IPS-20b (cell line): ENCODE results near the gene ZIC4.

Source experiments
- H3K27ac ChIP-seq: one replicate; pipeline ENCODE4 v1.5.1; 2013; ENCODE audit warnings: low read length
- H3K27me3 ChIP-seq: 2 replicates; pipeline ENCODE4 v1.6.1; 2013; ENCODE audit warnings: mild to moderate bottlenecking, low read length, inconsistent platforms; ENCODE audit not compliant: insufficient read depth
- H3K36me3 ChIP-seq: 2 replicates; pipeline ENCODE4 v1.6.1; 2013; ENCODE audit warnings: low read depth, mild to moderate bottlenecking, inconsistent platforms, low read length, moderate library complexity; ENCODE audit not compliant: insufficient read depth
- H3K4me1 ChIP-seq: 2 replicates; pipeline ENCODE4 v1.6.1; 2013; ENCODE audit warnings: mild to moderate bottlenecking, control low read depth, inconsistent platforms, low read length, moderate library complexity; ENCODE audit not compliant: insufficient read depth
- H3K4me3 ChIP-seq: 2 replicates; pipeline ENCODE4 v1.5.1; 2013; ENCODE audit warnings: mild to moderate bottlenecking, low read length, inconsistent platforms
- H3K9ac ChIP-seq: 2 replicates; pipeline ENCODE4 v1.6.1; 2013; ENCODE audit warnings: low read depth, mild to moderate bottlenecking, inconsistent platforms, low read length, moderate library complexity
- H3K9me3 ChIP-seq: 2 replicates; pipeline ENCODE4 v1.6.1; 2013; ENCODE audit warnings: mild to moderate bottlenecking, low read depth, low read length, inconsistent platforms; ENCODE audit not compliant: insufficient read depth

The ZIC4 gene

DNA sequence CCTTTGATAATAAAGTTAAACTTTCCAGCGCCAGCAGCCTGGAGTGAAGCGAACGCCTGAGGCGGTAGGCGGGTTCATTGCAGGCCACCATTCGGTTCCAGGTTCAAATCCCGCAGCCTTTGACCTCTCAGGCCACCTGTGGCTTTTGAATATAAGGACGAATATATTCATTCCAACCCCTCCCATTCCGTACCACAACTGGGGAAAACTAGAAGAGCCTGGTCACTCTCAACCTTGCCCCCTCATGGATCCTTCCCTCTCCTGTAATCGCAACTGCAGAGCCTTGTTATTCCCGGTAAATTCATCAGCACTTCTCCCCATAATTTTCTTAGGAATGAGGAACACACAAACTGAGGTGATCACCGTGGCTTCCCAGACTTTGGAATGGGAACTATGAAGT lies 35.2 kb downstream of the ZIC4 start:
- Histone ChIP-seq H3K9me3 (peaks cover 3% of the 10 kb centered on the region; the same call in 1 of the 2 replicates), H3K27ac (no peak overlapping the region), H3K4me1 (peaks cover 12% of the 10 kb centered on the region; the same call in 1 of the 2 replicates), H3K36me3 (no peaks in the 10 kb centered on the region), H3K4me3 (peak overlapping the region; percentile 36; the same call in 1 of the 2 replicates), H3K9ac (no peak overlapping the region), H3K27me3 (peaks cover 100% of the 10 kb centered on the region)

DNA sequence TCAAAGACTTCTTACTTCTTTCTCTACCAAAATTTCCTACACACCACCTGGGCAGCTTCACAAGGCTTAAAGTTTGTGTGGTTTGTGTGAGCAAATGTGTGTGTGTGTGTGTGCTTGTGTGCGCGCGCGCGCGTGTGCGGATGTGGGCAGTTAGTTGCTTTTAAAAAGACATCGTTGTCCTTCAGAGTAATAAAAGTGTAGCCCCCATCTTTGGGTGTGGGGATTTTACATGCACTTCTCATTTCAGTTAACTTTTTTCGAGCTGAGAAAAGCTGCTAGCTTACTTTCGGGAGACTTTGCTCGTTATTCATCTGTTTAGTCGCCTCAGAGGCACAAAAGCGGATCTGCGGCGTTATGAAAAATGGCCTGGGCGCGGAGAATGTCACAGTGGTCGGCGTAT lies 36.0 kb downstream of the ZIC4 start:
- H3K36me3 ChIP-seq = no peaks in the 10 kb centered on the region
- peaks cover 3% of the 10 kb centered on the region; the same call in 1 of the 2 replicates for H3K9me3 ChIP-seq
- no peak overlapping the region for H3K27ac ChIP-seq
- peaks cover 100% of the 10 kb centered on the region for H3K27me3 ChIP-seq
- H3K4me3 ChIP-seq = 0 out of 2 replicates have a peak overlapping the region, but pooled peaks have one; percentile 16
- H3K4me1 ChIP-seq = peaks cover 12% of the 10 kb centered on the region; the same call in 1 of the 2 replicates
- no peak overlapping the region for H3K9ac ChIP-seq

DNA sequence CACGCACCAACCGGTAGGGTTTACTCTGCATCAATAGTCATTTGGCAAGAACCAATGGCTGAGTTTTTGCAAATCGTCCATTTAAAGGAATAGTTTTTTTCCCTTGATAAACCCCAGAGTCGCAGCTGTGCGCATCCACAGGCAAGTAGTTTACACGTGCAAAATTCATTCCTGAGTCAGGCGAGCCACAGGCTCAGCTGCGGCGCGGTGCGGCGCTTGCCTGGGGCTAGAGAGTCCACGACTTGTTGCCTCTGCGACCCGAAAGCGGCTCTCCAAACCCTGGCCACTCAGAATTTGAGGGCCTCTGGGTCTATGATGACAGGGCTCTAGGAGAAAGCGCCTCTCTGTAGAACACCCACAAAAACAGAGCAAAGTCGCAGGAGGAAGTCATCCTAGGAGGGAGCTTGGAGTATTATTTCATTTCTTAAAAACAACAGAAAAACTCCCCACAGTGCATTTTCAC lies 36.7 kb downstream of the ZIC4 start:
- peak overlapping the region; percentile 33; the same call in 1 of the 2 replicates for H3K4me3 ChIP-seq
- peaks cover 12% of the 10 kb centered on the region; the same call in 1 of the 2 replicates for H3K4me1 ChIP-seq
- H3K36me3 ChIP-seq = no peaks in the 10 kb centered on the region
- no peak overlapping the region for H3K9ac ChIP-seq
- H3K27me3 ChIP-seq = peaks cover 100% of the 10 kb centered on the region
- no peak overlapping the region for H3K27ac ChIP-seq
- H3K9me3 ChIP-seq = peaks cover 3% of the 10 kb centered on the region; the same call in 1 of the 2 replicates

DNA sequence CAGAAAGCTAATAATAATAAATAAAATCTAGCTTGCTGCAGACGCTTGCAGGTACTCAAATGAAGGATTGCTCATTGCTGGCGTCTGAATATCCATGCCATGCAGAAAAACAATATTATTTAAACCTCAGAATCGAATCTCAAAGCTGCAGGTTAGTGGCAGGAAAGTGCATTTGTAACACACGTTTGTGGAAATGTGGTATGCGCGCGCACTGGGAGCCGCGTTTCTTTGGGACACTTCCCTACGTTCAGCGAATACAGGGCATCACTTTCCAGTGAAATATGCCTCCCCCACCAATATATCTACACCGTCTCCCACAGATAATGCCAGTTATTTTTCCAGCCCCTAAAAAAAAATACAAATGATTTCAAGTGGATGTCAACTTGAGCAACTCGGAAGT lies 37.1 kb downstream of the ZIC4 start:
- peaks cover 100% of the 10 kb centered on the region for H3K27me3 ChIP-seq
- no peak overlapping the region for H3K27ac ChIP-seq
- peaks cover 12% of the 10 kb centered on the region; the same call in 1 of the 2 replicates for H3K4me1 ChIP-seq
- no peak overlapping the region for H3K4me3 ChIP-seq
- H3K9me3 ChIP-seq = peaks cover 3% of the 10 kb centered on the region; the same call in 1 of the 2 replicates
- no peak overlapping the region for H3K9ac ChIP-seq
- H3K36me3 ChIP-seq = no peaks in the 10 kb centered on the region

DNA sequence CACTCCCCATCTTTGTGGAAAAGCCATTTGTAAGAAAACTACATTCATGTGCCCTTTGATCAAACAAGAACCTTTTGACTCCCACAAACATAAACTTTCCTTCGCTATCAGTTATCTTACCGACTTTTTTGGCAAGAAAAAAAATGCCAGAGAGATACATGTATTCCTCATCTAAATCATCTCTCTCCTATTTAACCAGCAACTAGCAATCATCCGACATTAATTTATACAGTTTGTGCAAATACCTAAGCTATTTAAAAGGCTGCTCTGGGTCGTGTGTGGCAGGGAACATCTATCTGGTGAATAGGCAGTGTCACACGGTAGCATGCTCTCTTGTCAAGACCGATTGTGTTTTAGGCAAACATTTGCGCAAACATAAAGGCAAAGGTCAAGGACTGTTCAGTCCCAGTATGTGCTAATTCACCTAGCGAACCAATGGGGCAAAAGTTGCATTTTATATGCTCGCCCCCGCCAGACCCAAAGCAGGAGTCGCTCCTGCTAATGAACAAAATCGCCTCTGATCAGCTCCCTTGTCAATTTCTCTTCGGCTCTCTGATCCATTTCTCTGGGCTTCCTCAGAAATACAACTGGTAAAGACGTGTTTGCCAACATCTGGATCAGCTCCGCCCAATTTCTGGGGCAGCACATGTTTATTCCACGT lies 37.7 kb downstream of the ZIC4 start:
- H3K4me1 ChIP-seq = peaks cover 12% of the 10 kb centered on the region; the same call in 1 of the 2 replicates
- no peak overlapping the region for H3K9ac ChIP-seq
- no peak overlapping the region for H3K27ac ChIP-seq
- H3K36me3 ChIP-seq = no peaks in the 10 kb centered on the region
- peaks cover 2% of the 10 kb centered on the region; the same call in 1 of the 2 replicates for H3K9me3 ChIP-seq
- peaks cover 100% of the 10 kb centered on the region for H3K27me3 ChIP-seq
- H3K4me3 ChIP-seq = no peak overlapping the region

DNA sequence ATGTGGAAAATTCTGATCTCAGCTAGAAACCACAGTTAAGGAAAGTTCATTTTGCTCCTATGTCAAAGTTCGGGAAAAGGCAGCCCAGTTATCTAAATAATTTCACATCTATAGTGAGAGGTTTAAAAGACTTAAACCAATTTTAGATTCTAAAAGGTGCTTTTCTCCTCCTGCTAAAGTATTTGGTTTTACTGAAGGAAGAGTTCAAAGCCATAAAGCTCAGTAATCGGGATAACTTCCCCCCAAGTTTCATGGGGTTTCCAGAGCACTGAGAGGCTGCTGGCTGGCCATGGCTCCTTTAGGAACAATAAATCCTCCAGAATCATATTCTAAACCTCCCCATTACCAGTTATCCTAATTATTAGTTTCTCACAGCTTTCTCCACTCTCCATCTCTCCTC lies 38.2 kb downstream of the ZIC4 start:
- H3K9me3 ChIP-seq = no peaks in the 10 kb centered on the region; the same call in 1 of the 2 replicates
- H3K27me3 ChIP-seq = peaks cover 100% of the 10 kb centered on the region
- H3K4me3 ChIP-seq = no peak overlapping the region
- H3K27ac ChIP-seq = no peak overlapping the region
- no peak overlapping the region for H3K9ac ChIP-seq
- no peaks in the 10 kb centered on the region for H3K36me3 ChIP-seq
- peaks cover 12% of the 10 kb centered on the region; the same call in 1 of the 2 replicates for H3K4me1 ChIP-seq

DNA sequence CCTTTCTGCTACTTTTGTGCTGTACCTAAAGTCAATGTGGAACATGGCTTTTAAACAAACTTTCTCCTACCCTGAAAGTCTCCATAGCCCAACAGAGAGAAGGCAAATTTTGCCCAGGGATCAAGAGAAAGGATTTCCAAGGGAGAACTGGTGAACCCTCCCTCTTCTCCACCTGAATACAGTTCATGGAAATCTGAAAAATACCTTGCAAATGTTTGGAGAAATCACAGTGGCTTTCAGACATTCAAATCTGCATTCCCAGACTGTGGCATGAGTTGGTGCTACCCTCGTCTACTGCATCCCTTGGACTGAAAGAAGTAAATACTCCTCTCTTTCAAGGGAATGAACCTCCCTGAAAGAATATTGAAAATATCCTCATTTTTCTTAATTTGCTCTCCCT lies 38.7 kb downstream of the ZIC4 start:
- Histone ChIP-seq H3K36me3 (no peaks in the 10 kb centered on the region), H3K9me3 (no peaks in the 10 kb centered on the region; the same call in 1 of the 2 replicates), H3K9ac (no peak overlapping the region), H3K27ac (no peak overlapping the region), H3K4me1 (peaks cover 12% of the 10 kb centered on the region; the same call in 1 of the 2 replicates), H3K27me3 (peaks cover 100% of the 10 kb centered on the region), H3K4me3 (no peak overlapping the region)

DNA sequence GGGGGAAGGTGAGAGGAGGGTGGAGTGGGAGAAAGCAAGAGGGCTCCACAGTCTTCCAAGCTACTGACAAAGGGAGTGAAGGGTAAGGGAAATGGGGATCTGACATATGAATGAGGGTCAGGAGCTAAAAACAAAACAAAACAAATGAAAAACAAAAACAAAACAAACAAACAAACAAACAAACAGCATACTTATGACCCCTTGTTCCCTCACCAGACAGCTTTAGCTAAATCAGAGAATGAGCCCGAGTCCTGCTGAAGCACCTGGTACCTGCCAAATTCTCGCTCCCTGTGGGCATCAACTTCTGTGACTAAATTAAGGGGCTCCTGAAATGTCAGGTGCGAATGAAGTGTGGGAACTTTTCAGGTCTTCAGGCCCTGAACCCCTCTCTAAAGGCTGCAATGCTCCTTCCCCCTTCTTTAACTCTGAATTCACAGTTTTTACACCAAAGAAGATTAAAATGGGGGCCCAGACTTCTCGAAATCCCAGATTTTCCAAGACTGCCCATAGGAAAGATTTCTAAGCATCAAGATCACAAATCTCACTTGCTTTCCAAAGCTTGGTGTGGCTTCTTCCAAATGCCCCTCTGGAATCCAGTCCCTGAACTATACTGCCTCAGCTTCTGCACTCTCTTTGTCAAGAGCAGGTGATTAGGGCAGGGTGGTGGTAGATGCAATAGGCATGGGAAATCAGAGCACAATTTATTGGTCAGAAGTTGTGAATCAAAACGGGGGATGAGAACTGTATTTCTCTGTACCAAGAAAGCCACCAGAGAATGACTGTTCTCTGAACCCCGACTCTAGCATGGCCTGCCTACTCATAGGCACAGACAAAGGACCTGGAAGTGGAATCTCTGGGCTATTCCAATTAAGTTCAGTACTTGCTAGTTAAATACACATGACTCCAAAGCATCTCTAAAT lies 40.9 kb downstream of the ZIC4 start:
- Histone ChIP-seq H3K27me3 (peaks cover 100% of the 10 kb centered on the region), H3K4me1 (peaks cover 13% of the 10 kb centered on the region; the same call in 1 of the 2 replicates)

DNA sequence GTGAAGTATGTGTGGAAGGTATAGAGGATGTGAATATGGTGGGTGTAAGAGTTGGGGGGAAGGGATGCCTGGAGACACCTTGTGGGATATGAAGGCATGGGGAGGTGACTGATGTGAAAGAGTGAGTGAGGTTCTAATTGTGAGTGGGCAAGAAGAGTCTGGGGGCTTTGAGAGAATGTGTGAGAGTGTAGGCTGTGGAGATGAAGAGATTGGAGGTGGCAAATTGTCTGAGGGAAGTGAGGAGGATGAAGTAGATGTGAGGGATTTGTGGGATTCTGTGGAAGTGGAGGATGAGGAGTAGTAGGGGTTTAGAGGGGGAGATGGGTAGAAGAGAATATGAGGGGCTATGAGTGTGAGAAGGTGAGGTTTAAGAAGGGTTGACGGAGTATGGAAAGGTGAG lies 41.6 kb downstream of the ZIC4 start:
- Histone ChIP-seq H3K4me3 (no peak overlapping the region), H3K9ac (no peak overlapping the region), H3K9me3 (no peaks in the 10 kb centered on the region), H3K36me3 (no peaks in the 10 kb centered on the region), H3K27ac (no peak overlapping the region), H3K27me3 (peaks cover 100% of the 10 kb centered on the region), H3K4me1 (peaks cover 16% of the 10 kb centered on the region; the same call in 1 of the 2 replicates)

More for the DNA sequence above, 40.9 kb downstream of the ZIC4 start:
- Histone ChIP-seq H3K9me3 (no peaks in the 10 kb centered on the region), H3K27ac (no peak overlapping the region), H3K4me3 (no peak overlapping the region), H3K9ac (no peak overlapping the region), H3K36me3 (no peaks in the 10 kb centered on the region)

DNA sequence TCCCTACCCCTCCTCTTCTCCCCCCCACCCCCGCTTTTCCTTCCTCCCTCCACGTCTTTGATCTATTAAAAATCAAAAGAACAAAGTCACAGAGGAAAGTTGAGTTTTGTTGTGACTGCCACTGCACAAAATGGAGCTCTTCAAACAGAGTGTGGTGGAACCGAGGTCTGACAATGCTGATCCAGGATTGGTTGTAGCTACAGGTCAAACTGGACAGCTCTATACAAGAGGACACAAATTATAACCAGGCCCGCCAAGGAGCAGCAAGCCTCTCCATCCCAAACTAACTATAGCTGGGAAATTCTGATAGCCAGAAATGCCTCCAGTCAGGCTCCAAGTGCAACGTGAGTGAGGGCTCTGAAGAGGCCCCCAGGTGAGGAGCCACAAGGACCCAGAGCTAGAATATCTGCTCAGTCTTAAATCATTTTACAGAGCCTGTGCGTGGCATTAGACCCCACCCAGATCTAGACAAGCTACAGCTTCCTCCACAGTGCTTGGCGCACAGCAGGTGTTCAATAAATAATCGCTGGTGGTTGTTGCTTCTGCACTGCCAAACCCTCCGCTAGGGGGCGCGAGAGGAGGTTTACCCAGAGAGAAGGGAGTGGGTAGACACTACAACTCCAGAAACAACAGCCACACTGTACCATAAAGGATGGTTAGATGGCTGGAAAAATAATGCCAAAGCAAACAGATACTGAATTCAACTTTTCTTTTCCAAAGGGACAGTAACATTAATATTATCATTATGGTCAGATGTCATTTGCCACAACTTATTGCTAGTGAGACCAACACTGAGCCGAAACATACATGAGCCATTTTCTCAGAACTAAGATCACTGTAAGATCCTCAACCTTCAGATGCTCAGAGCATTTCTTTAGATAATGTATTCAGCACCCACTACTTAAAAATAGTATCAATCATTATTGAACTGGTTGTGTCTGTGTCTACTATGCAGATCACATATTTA lies 44.6 kb downstream of the ZIC4 start:
- H3K4me1 ChIP-seq = peaks cover 19% of the 10 kb centered on the region
- H3K9ac ChIP-seq = no peak overlapping the region
- no peak overlapping the region for H3K27ac ChIP-seq
- peaks cover 100% of the 10 kb centered on the region for H3K27me3 ChIP-seq
- no peaks in the 10 kb centered on the region for H3K36me3 ChIP-seq
- no peaks in the 10 kb centered on the region for H3K9me3 ChIP-seq
- H3K4me3 ChIP-seq = peak overlapping the region; percentile 44; the same call in 1 of the 2 replicates
